ENCODE results near the gene OSBPL6. TPM values are rescaled to one million over a fixed set of nuclear protein-coding genes. Genes with fewer than 3 reads are reported as not detected.

OSBPL6 gene
- total and polyA plus RNA-seq, 4 experiments from 2014 or later: 0.14 to 0.49 (median 0.34) TPM

DNA sequence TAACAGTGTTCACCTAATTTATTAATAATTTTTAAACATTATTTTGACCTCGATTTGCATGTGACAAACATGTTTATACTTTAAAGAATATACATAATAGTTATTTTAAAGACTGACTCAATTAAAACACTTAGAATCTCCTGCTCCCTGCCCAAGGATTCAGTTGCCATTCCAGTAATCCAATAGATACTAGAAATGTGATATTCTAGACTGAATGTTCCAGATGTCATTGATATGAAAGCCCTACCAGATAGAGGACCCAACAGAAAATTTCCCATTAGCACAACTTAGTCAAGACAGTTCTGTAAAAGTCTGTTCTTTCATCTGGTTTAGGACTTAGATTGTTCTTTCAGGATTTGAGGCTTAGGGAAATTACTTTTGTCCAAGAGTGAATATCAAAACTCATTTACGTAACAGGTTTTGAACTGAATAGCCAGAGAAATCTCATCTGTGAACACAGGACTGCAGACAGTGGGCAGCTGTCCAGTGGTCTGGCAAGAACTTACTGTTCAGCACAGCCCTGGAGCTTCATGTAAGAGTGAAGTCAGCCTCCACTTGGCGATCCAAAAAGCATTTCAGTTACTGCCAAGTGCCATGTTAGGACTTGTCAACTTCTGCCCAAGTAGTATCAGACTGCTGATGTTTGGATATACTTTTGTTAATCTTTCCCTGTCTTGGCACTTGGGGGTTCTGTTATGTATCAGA, 77.5 kb downstream of the OSBPL6 start:
- no peak overlapping the region for H3K4me3 Mint-ChIP-seq
- ChIA-PET CTCF (ENCODE audit: partially characterized antibody) (no interaction called here), POLR2A (ENCODE audit: partially characterized antibody) (no interaction called here)
- Histone ChIP-seq H3K4me3 (ENCODE audit: low read length in 2 of 2) (no peak overlapping the region), H3K36me3 (ENCODE audit: insufficient read depth, low read length) (no peaks in the 10 kb centered on the region), H3K27me3 (ENCODE audit: insufficient read depth, low read length) (peaks cover 3% of the 10 kb centered on the region), H3K4me1 (ENCODE audit: insufficient read depth, low read length) (no peaks in the 10 kb centered on the region), H3K27ac (ENCODE audit: low read depth, low read length) (no peak overlapping the region), H3K9me3 (ENCODE audit: control insufficient read depth in 1 of 2, low read length in 2 of 2) (no peaks in the 10 kb centered on the region)
- intact Hi-C loops (cut with micrococcal nuclease): no loop called here
- H3K4me1 Mint-ChIP-seq: no peaks in the 10 kb centered on the region
- no peak overlapping the region for H3K27ac Mint-ChIP-seq
- no peak for DNase-seq
- H3K27me3 Mint-ChIP-seq: peaks cover 4 to 9% of the 10 kb centered on the region in 2 donors
- H3K9me3 Mint-ChIP-seq: no peaks in the 10 kb centered on the region
- H3K36me3 Mint-ChIP-seq: no peaks in the 10 kb centered on the region

DNA sequence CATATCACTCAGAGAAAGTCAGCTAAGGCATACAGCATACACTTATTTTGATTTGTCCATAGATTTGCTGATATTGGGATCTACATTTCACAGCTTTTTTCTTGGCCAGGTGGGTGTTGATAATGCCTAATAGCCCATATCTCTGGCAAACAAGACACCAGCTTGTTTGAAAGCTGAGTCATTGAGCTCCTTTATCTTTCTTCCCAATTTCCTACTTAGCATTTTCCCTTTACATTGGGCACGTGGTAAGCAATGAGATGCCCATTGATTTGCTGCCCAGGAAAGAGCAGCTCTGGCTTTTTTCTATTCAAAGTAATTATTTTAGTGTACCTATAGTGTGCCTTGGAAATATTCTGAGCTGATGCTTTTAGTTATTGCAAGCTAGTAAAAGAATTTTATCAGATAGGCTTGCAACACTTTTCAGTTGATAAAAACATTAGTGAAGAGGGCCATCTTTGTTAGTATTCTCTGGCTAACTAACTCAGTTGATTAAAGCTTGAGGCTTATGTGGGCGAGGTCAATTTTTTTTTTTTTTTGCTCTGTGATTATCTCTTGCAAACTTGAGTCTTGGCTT, 79.6 kb downstream of the OSBPL6 start:
- H3K36me3 ChIP-seq (ENCODE audit: insufficient read depth, low read length): no peaks in the 10 kb centered on the region
- H3K27me3 ChIP-seq (ENCODE audit: insufficient read depth, low read length): peaks cover 3% of the 10 kb centered on the region
- Mint-ChIP-seq H3K4me1 (no peaks in the 10 kb centered on the region), H3K27me3 (peaks cover 9 to 18% of the 10 kb centered on the region in 2 donors), H3K36me3 (no peaks in the 10 kb centered on the region), H3K9me3 (no peaks in the 10 kb centered on the region), H3K4me3 (no peak overlapping the region), H3K27ac (no peak overlapping the region)
- CTCF ChIA-PET (ENCODE audit: partially characterized antibody): interaction anchor here (0.9 kb wide), 1 partner anchor 162 kb away, joined by 3 read pairs; the partner anchor contains the start of gene RBM45
- DNase-seq: no peak
- no peak overlapping the region for H3K27ac ChIP-seq (ENCODE audit: low read depth, low read length)
- H3K4me1 ChIP-seq (ENCODE audit: insufficient read depth, low read length): no peaks in the 10 kb centered on the region
- intact Hi-C loops (cut with micrococcal nuclease): no loop called here
- H3K4me3 ChIP-seq (ENCODE audit: low read length in 2 of 2): no peak overlapping the region
- no peaks in the 10 kb centered on the region for H3K9me3 ChIP-seq (ENCODE audit: control insufficient read depth in 1 of 2, low read length in 2 of 2)
- POLR2A ChIA-PET (ENCODE audit: partially characterized antibody): no interaction called here

DNA sequence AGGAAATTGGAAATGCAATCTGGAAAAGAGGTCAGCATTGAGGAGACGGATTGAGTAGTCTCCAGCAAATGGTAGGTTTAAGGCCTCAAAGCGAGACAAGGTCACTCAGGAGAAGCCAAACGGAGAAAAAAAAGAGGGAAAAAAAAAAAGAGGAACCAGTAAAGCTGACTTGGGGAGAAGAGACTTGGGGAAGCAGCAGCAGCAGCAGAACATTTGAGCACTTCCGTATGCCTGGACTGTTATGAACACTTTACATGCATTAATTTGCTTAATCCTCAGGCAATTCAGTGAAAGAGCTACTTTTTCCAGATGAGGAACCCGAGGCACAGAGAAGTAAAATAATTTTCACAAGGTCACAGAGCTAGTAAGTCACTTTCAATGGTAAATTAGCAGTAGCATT, 81.3 kb downstream of the OSBPL6 start:
- ChIA-PET CTCF (ENCODE audit: partially characterized antibody) (interaction anchor here (0.7 kb wide), 1 partner anchor 126 kb away, joined by 3 read pairs; no protein-coding TSS in a partner anchor), POLR2A (ENCODE audit: partially characterized antibody) (no interaction called here)
- no peaks in the 10 kb centered on the region for H3K36me3 ChIP-seq (ENCODE audit: insufficient read depth, low read length)
- Mint-ChIP-seq H3K9me3 (no peaks in the 10 kb centered on the region), H3K4me1 (no peaks in the 10 kb centered on the region), H3K27ac (no peak overlapping the region), H3K36me3 (no peaks in the 10 kb centered on the region), H3K27me3 (peaks cover 11 to 18% of the 10 kb centered on the region in 2 donors), H3K4me3 (no peak overlapping the region)
- peaks cover 3% of the 10 kb centered on the region for H3K27me3 ChIP-seq (ENCODE audit: insufficient read depth, low read length)
- H3K9me3 ChIP-seq (ENCODE audit: control insufficient read depth in 1 of 2, low read length in 2 of 2): no peaks in the 10 kb centered on the region
- intact Hi-C loops (cut with micrococcal nuclease): no loop called here
- no peak overlapping the region for H3K27ac ChIP-seq (ENCODE audit: low read depth, low read length)
- H3K4me3 ChIP-seq (ENCODE audit: low read length in 2 of 2): no peak overlapping the region
- no peaks in the 10 kb centered on the region for H3K4me1 ChIP-seq (ENCODE audit: insufficient read depth, low read length)
- no peak for DNase-seq

GRCh38 chr2:178277741-178278197, 83.5 kb downstream of the OSBPL6 start:
- DNase-seq: no peak
- Mint-ChIP-seq H3K9me3 (peaks cover 0 to 2% (median 0%) of the 10 kb centered on the region in 8 donors), H3K4me1 (no peaks in the 10 kb centered on the region), H3K4me3 (no peak overlapping the region), H3K27me3 (peaks cover 11 to 18% of the 10 kb centered on the region in 2 donors), H3K36me3 (no peaks in the 10 kb centered on the region), H3K27ac (no peak overlapping the region)
- ChIA-PET CTCF (ENCODE audit: partially characterized antibody) (interaction anchor here (1.0 to 1.5 kb wide), 2 partner anchors 9 to 165 kb away, joined by 3 to 4 read pairs; no protein-coding TSS in a partner anchor), POLR2A (ENCODE audit: partially characterized antibody) (no interaction called here)
- Histone ChIP-seq H3K36me3 (ENCODE audit: insufficient read depth, low read length) (no peaks in the 10 kb centered on the region), H3K27me3 (ENCODE audit: insufficient read depth, low read length) (peaks cover 3% of the 10 kb centered on the region), H3K4me1 (ENCODE audit: insufficient read depth, low read length) (no peaks in the 10 kb centered on the region), H3K9me3 (ENCODE audit: control insufficient read depth in 1 of 2, low read length in 2 of 2) (no peaks in the 10 kb centered on the region), H3K27ac (ENCODE audit: low read depth, low read length) (no peak overlapping the region), H3K4me3 (ENCODE audit: low read length in 2 of 2) (no peak overlapping the region)
- intact Hi-C loops (cut with micrococcal nuclease): no loop called here

DNA sequence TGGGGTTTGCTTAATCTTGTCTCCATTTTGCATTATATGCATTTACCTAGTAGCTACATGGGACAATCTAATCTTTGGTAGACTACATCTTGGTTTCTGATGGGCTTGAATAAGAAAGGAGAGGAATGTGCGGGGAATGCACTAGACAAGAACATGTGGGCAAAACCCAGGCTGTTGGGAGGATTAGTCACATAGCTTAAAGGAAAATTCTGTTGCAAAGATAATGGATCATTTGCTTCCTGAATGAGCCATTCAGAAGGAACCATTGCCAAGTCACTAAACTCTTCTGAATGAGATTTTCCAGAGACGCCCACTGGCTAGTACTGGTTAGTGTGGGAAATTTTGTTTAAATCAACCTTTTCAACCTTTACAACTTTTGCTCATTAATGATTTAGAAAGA, 84.8 kb downstream of the OSBPL6 start:
- Mint-ChIP-seq H3K4me1 (no peaks in the 10 kb centered on the region), H3K9me3 (peaks cover 0 to 2% (median 0%) of the 10 kb centered on the region in 8 donors), H3K27me3 (peaks cover 13 to 19% of the 10 kb centered on the region in 2 donors), H3K4me3 (no peak overlapping the region), H3K27ac (no peak overlapping the region), H3K36me3 (no peaks in the 10 kb centered on the region)
- POLR2A ChIA-PET (ENCODE audit: partially characterized antibody): no interaction called here
- no peak overlapping the region for H3K27ac ChIP-seq (ENCODE audit: low read depth, low read length)
- DNase-seq: no peak
- CTCF ChIA-PET (ENCODE audit: partially characterized antibody): interaction anchor here (0.5 to 1.5 kb wide), 3 partner anchors 11 to 167 kb away, joined by 3 to 4 read pairs (median 3); partner anchors contain the start of gene RBM45
- no peaks in the 10 kb centered on the region for H3K9me3 ChIP-seq (ENCODE audit: control insufficient read depth in 1 of 2, low read length in 2 of 2)
- no peaks in the 10 kb centered on the region for H3K27me3 ChIP-seq (ENCODE audit: insufficient read depth, low read length)
- H3K4me3 ChIP-seq (ENCODE audit: low read length in 2 of 2): no peak overlapping the region
- H3K36me3 ChIP-seq (ENCODE audit: insufficient read depth, low read length): no peaks in the 10 kb centered on the region
- intact Hi-C loops (cut with micrococcal nuclease): no loop called here
- no peaks in the 10 kb centered on the region for H3K4me1 ChIP-seq (ENCODE audit: insufficient read depth, low read length)

DNA sequence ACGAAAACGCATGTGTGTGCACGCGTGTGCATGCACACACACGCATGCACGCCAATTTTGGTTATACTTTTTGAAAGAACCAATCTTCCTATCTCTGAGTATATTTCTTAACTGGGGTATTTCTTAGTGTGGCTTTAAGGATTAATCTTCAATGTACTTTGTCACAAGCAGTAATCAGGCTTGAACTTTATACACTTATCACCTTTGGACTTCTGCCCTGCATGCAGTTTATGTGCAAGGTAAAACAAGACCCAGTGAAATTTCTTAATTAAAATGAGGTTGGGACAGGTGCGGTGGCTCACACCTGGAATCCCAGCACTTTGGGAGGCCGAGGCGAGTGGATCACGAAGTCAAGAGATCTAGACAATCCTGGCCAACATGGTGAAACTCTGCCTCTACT, 85.3 kb downstream of the OSBPL6 start:
- Histone ChIP-seq H3K27ac (ENCODE audit: low read depth, low read length) (no peak overlapping the region), H3K4me3 (ENCODE audit: low read length in 2 of 2) (no peak overlapping the region), H3K36me3 (ENCODE audit: insufficient read depth, low read length) (no peaks in the 10 kb centered on the region), H3K4me1 (ENCODE audit: insufficient read depth, low read length) (no peaks in the 10 kb centered on the region), H3K27me3 (ENCODE audit: insufficient read depth, low read length) (no peaks in the 10 kb centered on the region), H3K9me3 (ENCODE audit: control insufficient read depth in 1 of 2, low read length in 2 of 2) (no peaks in the 10 kb centered on the region)
- Mint-ChIP-seq H3K4me3 (no peak overlapping the region), H3K36me3 (no peaks in the 10 kb centered on the region), H3K27ac (no peak overlapping the region), H3K9me3 (peaks cover 0 to 2% (median 0%) of the 10 kb centered on the region in 8 donors), H3K27me3 (peaks cover 13 to 19% of the 10 kb centered on the region in 2 donors), H3K4me1 (no peaks in the 10 kb centered on the region)
- no peak for DNase-seq
- POLR2A ChIA-PET (ENCODE audit: partially characterized antibody): no interaction called here
- intact Hi-C loops (cut with micrococcal nuclease): loop anchor here (1.0 kb wide), 1 partner anchor 167 kb away; the partner anchor contains the start of gene RBM45
- CTCF ChIA-PET (ENCODE audit: partially characterized antibody): interaction anchor here (0.7 to 1.0 kb wide), 3 partner anchors 9 to 168 kb away, joined by 3 to 6 read pairs (median 4); partner anchors contain the start of gene RBM45

- Mint-ChIP-seq H3K9me3 (peaks cover 0 to 2% (median 0%) of the 10 kb centered on the region in 8 donors), H3K4me1 (no peaks in the 10 kb centered on the region), H3K27me3 (peaks cover 11 to 16% of the 10 kb centered on the region in 2 donors), H3K4me3 (no peak overlapping the region), H3K27ac (peak overlapping the region in 1 of 7 donors; percentile 18), H3K36me3 (no peaks in the 10 kb centered on the region)
- Histone ChIP-seq H3K4me3 (ENCODE audit: low read length in 2 of 2) (no peak overlapping the region), H3K27me3 (ENCODE audit: insufficient read depth, low read length) (no peaks in the 10 kb centered on the region), H3K27ac (ENCODE audit: low read depth, low read length) (no peak overlapping the region), H3K36me3 (ENCODE audit: insufficient read depth, low read length) (no peaks in the 10 kb centered on the region), H3K9me3 (ENCODE audit: control insufficient read depth in 1 of 2, low read length in 2 of 2) (no peaks in the 10 kb centered on the region), H3K4me1 (ENCODE audit: insufficient read depth, low read length) (no peaks in the 10 kb centered on the region)
- ChIA-PET POLR2A (ENCODE audit: partially characterized antibody) (no interaction called here), CTCF (ENCODE audit: partially characterized antibody) (interaction anchor here (0.7 to 1.0 kb wide), 2 partner anchors 9 to 168 kb away, joined by 3 to 6 read pairs; partner anchors contain the start of gene RBM45)
- DNase-seq: peak in 4 of 5 donors; percentile 35 to 42 (median 38)
- intact Hi-C loops (cut with micrococcal nuclease): loop anchor here (1.0 kb wide), 1 partner anchor 168 kb away; the partner anchor contains the start of gene RBM45
These were observed 86.0 kb downstream of the OSBPL6 start for GRCh38 chr2:178280244-178280852.
